Stimulated activated naive CD4-positive, alpha-beta T cell (primary cell): ENCODE measurements around the gene ALOX12B.
"Not testable (repeated sequence)": the region's sequence is repeated elsewhere in the genome, so short reads cannot be mapped to it uniquely, and the experiment has no call there.

ENCODE experiments used
- DNase-seq, 6 experiments: peaks; one replicate each; lab custom pipeline; 2025; lab: John Stamatoyannopoulos, UW

ALOX12B gene

GRCh38 chr17:8082292-8082691 is 5.2 kb downstream of the ALOX12B start:
- DNase-seq, result no peak

GRCh38 chr17:8081876-8082275 is 5.6 kb downstream of the ALOX12B start:
- no peak for DNase-seq

- no peak for DNase-seq
These were observed 6.7 kb downstream of the ALOX12B start for GRCh38 chr17:8080799-8081219.

- DNase-seq, result no peak
These were observed 7.2 kb downstream of the ALOX12B start for GRCh38 chr17:8080208-8080798.

- DNase-seq, result peak; percentile 49 to 95 (median 76)
These were observed 8.0 kb downstream of the ALOX12B start for GRCh38 chr17:8079291-8080207.

- not testable (repeated sequence) for DNase-seq
These were observed 9.6 kb downstream of the ALOX12B start for GRCh38 chr17:8077939-8078338.

GRCh38 chr17:8076502-8077266 is 10.8 kb downstream of the ALOX12B start:
- DNase-seq, result no peak

GRCh38 chr17:8075574-8076342 is 11.8 kb downstream of the ALOX12B start:
- no peak for DNase-seq

GRCh38 chr17:8075081-8075480 is 12.4 kb downstream of the ALOX12B start:
- no peak for DNase-seq

- no peak for DNase-seq
These were observed 13.0 kb downstream of the ALOX12B start for GRCh38 chr17:8074554-8074953.

GRCh38 chr17:8073627-8074484 is 13.7 kb downstream of the ALOX12B start:
- DNase-seq, result peak; percentile 35 to 82 (median 78)

GRCh38 chr17:8072729-8073461 is 14.6 kb downstream of the ALOX12B start:
- peak in 3 of 6 experiments; percentile 25 to 63 (median 30) for DNase-seq

- no peak for DNase-seq
These were observed 15.2 kb downstream of the ALOX12B start for GRCh38 chr17:8072341-8072728.

GRCh38 chr17:8071496-8071895 is 16.0 kb downstream of the ALOX12B start:
- DNase-seq, result no peak

- no peak for DNase-seq
These were observed 18.0 kb downstream of the ALOX12B start for GRCh38 chr17:8069587-8069860.

GRCh38 chr17:8068736-8069586 is 18.6 kb downstream of the ALOX12B start:
- DNase-seq, result no peak

GRCh38 chr17:8067806-8068205 is 19.7 kb downstream of the ALOX12B start:
- DNase-seq, result no peak

- DNase-seq, result no peak
These were observed 20.4 kb downstream of the ALOX12B start for GRCh38 chr17:8066841-8067775.
